Smooth muscle cell (in vitro differentiated cells): Measurements from ENCODE around the gene MORC4. TPM values are rescaled to one million over a fixed set of nuclear protein-coding genes. Genes with fewer than 3 reads are reported as not detected.

Experiments used
- DNase-seq: peaks from one replicate; lab custom pipeline; 2025; ENCODE audit not compliant: unreplicated experiment; lab: John Stamatoyannopoulos, UW
- H2AFZ ChIP-seq: fragments of 200-600 bp; sonication (generic); 2 replicates; pipeline ENCODE4 v1.6.0; 2016; ENCODE audit warnings: antibody characterized with exemption, low read depth, mild to moderate bottlenecking
- H3F3A ChIP-seq: fragments of 200-600 bp; sonication (generic); 2 replicates; pipeline ENCODE4 v1.6.0; 2017; ENCODE audit warnings: antibody characterized with exemption, low read depth
- H3K27ac ChIP-seq: fragments of 200-600 bp; sonication (generic); 2 replicates; pipeline ENCODE4 v1.5.1; 2016; ENCODE audit warnings: low read depth, mild to moderate bottlenecking
- H3K27me3 ChIP-seq: fragments of 200-600 bp; sonication (generic); 2 replicates; pipeline ENCODE4 v1.6.1; 2016; ENCODE audit warnings: low read depth, mild to moderate bottlenecking
- H3K36me3 ChIP-seq: fragments of 200-600 bp; sonication (generic); 2 replicates; pipeline ENCODE4 v1.5.1; 2016; ENCODE audit warnings: low read depth
- H3K4me1 ChIP-seq: fragments of 200-600 bp; sonication (generic); 2 replicates; pipeline ENCODE4 v1.5.1; 2016; ENCODE audit warnings: low read depth
- H3K4me2 ChIP-seq: fragments of 200-600 bp; sonication (generic); 2 replicates; pipeline ENCODE4 v1.6.0; 2016; ENCODE audit warnings: mild to moderate bottlenecking
- H3K4me3 ChIP-seq: fragments of 200-600 bp; sonication (generic); 2 replicates; pipeline ENCODE4 v1.5.1; 2016; ENCODE audit warnings: mild to moderate bottlenecking
- H3K79me2 ChIP-seq: fragments of 200-600 bp; sonication (generic); 2 replicates; pipeline ENCODE4 v1.6.0; 2016; ENCODE audit warnings: low read depth, mild to moderate bottlenecking
- H3K9ac ChIP-seq: fragments of 200-600 bp; sonication (generic); 2 replicates; pipeline ENCODE4 v1.6.0; 2016; ENCODE audit warnings: low read depth
- H3K9me3 ChIP-seq: fragments of 200-600 bp; sonication (generic); replicated peaks from 2 replicates; pipeline ENCODE4 v1.5.1; 2016; ENCODE audit warnings: low read depth
- H4K20me1 ChIP-seq: fragments of 200-600 bp; sonication (generic); 2 replicates; pipeline ENCODE4 v1.6.0; 2016; ENCODE audit warnings: low read depth
- WGBS: methylation state at CpG from one replicate; pipeline ENCODE4 v1.1.7; 2016; ENCODE audit warnings: low lambda C conversion rate; 5-methylcytosine and 5-hydroxymethylcytosine counted together
- polyA plus RNA-seq: library from polyadenylated mRNA; unstranded; fragments of >200 nt; fragmentation: Nextera tagmentation; extraction: Ambion mirVana; gene quantifications from 2 replicates; pipeline ENCODE4 v1.2.1, GENCODE V29; 2016
- total RNA-seq: library from RNA; depleted of rRNA; stranded (reverse); fragments of >200 nt; gene quantifications from 2 replicates; pipeline ENCODE4 v1.2.3, GENCODE V29; 2014
- TF ChIP-seq, protein P1 (sequence below): fragments of 200-600 bp; sonication (generic); IDR thresholded peaks from 2 replicates; pipeline ENCODE4 v1.5.1; 2017; ENCODE audit warnings: borderline replicate concordance, mild to moderate bottlenecking, antibody characterized with exemption; ENCODE audit not compliant: insufficient read depth, poor library complexity, severe bottlenecking

Gene MORC4
- total and polyA plus RNA-seq, 2 experiments from 2014 or later, result 27.1 to 33.8 TPM

- 43% methylated on average over 2 of the region's 2 CpGs for WGBS
- DNase-seq, result no peak
- TF ChIP-seq, protein P1, sequence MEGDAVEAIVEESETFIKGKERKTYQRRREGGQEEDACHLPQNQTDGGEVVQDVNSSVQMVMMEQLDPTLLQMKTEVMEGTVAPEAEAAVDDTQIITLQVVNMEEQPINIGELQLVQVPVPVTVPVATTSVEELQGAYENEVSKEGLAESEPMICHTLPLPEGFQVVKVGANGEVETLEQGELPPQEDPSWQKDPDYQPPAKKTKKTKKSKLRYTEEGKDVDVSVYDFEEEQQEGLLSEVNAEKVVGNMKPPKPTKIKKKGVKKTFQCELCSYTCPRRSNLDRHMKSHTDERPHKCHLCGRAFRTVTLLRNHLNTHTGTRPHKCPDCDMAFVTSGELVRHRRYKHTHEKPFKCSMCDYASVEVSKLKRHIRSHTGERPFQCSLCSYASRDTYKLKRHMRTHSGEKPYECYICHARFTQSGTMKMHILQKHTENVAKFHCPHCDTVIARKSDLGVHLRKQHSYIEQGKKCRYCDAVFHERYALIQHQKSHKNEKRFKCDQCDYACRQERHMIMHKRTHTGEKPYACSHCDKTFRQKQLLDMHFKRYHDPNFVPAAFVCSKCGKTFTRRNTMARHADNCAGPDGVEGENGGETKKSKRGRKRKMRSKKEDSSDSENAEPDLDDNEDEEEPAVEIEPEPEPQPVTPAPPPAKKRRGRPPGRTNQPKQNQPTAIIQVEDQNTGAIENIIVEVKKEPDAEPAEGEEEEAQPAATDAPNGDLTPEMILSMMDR, result no peak
- Histone ChIP-seq H3K27ac (no peak overlapping the region), H4K20me1 (no peaks in the 10 kb centered on the region), H3K9me3 (no peaks in the 10 kb centered on the region), H3K9ac (no peak overlapping the region), H3K79me2 (no peaks in the 10 kb centered on the region), H3K4me3 (no peak overlapping the region), H3K27me3 (no peaks in the 10 kb centered on the region), H3K4me1 (no peaks in the 10 kb centered on the region), H2AFZ (no peak overlapping the region), H3F3A (no peaks in the 10 kb centered on the region), H3K4me2 (no peak overlapping the region), H3K36me3 (no peaks in the 10 kb centered on the region)
Measured at GRCh38 chrX:106899276-106899675, 100.7 kb downstream of the MORC4 start.

- Histone ChIP-seq H4K20me1 (no peaks in the 10 kb centered on the region), H3K36me3 (no peaks in the 10 kb centered on the region), H3K4me3 (no peak overlapping the region), H3K79me2 (no peaks in the 10 kb centered on the region), H3K9ac (no peak overlapping the region), H3K4me2 (no peak overlapping the region), H2AFZ (no peak overlapping the region), H3K9me3 (no peaks in the 10 kb centered on the region), H3F3A (no peaks in the 10 kb centered on the region), H3K4me1 (no peaks in the 10 kb centered on the region), H3K27ac (no peak overlapping the region), H3K27me3 (no peaks in the 10 kb centered on the region)
- no peak for DNase-seq
- TF ChIP-seq, protein P1, result peak; percentile 33
- WGBS, result 47% methylated on average over 1 of the region's 1 CpG
Measured at GRCh38 chrX:106898462-106898861, 101.5 kb downstream of the MORC4 start.

- no peaks in the 10 kb centered on the region for H3K4me1 ChIP-seq
- no peak overlapping the region for H2AFZ ChIP-seq
- H3K27me3 ChIP-seq, result no peaks in the 10 kb centered on the region
- DNase-seq, result no peak
- H3K79me2 ChIP-seq, result no peaks in the 10 kb centered on the region
- H3F3A ChIP-seq, result no peaks in the 10 kb centered on the region
- no peak overlapping the region for H3K4me2 ChIP-seq
- no peaks in the 10 kb centered on the region for H3K9me3 ChIP-seq
- H3K36me3 ChIP-seq, result no peaks in the 10 kb centered on the region
- 59% methylated on average over 6 of the region's 6 CpGs for WGBS
- H3K4me3 ChIP-seq, result no peak overlapping the region
- no peak overlapping the region for H3K9ac ChIP-seq
- TF ChIP-seq, protein P1, result no peak
- no peaks in the 10 kb centered on the region for H4K20me1 ChIP-seq
- no peak overlapping the region for H3K27ac ChIP-seq
Measured at GRCh38 chrX:106897259-106897658, 102.8 kb downstream of the MORC4 start.

- Histone ChIP-seq H3K36me3 (no peaks in the 10 kb centered on the region), H3K27me3 (no peaks in the 10 kb centered on the region), H3K79me2 (no peaks in the 10 kb centered on the region), H3K4me2 (peak overlapping the region; percentile 57), H3K9me3 (no peaks in the 10 kb centered on the region), H3K27ac (peak overlapping the region; percentile 47), H3K9ac (no peak overlapping the region), H4K20me1 (no peaks in the 10 kb centered on the region), H3F3A (no peaks in the 10 kb centered on the region), H3K4me1 (no peaks in the 10 kb centered on the region), H2AFZ (no peak overlapping the region), H3K4me3 (no peak overlapping the region)
- TF ChIP-seq, protein P1, result no peak
- DNase-seq, result no peak
- 48% methylated on average over 3 of the region's 3 CpGs for WGBS
Measured at GRCh38 chrX:106894978-106895452, 105.0 kb downstream of the MORC4 start.
